Endothelial cell of hepatic sinusoid (primary cell): ENCODE data around the gene PPP6R1.

Experiments used
- in situ Hi-C: cut with HindIII; loops from 2 replicates; pipeline ENCODE4 v1.10.0; 2017; ENCODE audit warnings: low sequenced_read_pairs

The PPP6R1 gene

GRCh38 chr19:55189403-55189835 is 69.4 kb downstream of the PPP6R1 start:
- in situ Hi-C loops: no loop called here

GRCh38 chr19:55188625-55189024 is 70.2 kb downstream of the PPP6R1 start:
- in situ Hi-C loops: no loop called here

- in situ Hi-C loops: no loop called here
These were observed 72.7 kb downstream of the PPP6R1 start for GRCh38 chr19:55186080-55186479.

GRCh38 chr19:55181740-55182139 is 77.1 kb downstream of the PPP6R1 start:
- in situ Hi-C loops: no loop called here
